NCI-H1092 (cell line): ENCODE data around the gene ZCCHC18.
"Not testable (repeated sequence)": the region's sequence is repeated elsewhere in the genome, so short reads cannot be mapped to it uniquely, and the experiment has no call there.

Source experiments
- DNase-seq: peaks from one replicate; lab custom pipeline; 2025; lab: John Stamatoyannopoulos, UW

The ZCCHC18 gene

GRCh38 chrX:104112326-104112951, at the start of gene ZCCHC18:
Gene ZCCHC18, plus strand, starts transcription at chrX:104112523. Its CDS starts 1,589 bp downstream, at chrX:104114112.
- DNase-seq = peak; percentile 79

- not testable (repeated sequence) for DNase-seq
These were observed 49.7 kb upstream of the ZCCHC18 start for GRCh38 chrX:104062636-104063035.

- DNase-seq = not testable (repeated sequence)
These were observed 36.4 kb upstream of the ZCCHC18 start, which contains the start of gene TMSB15C for GRCh38 chrX:104075778-104076445. Gene TMSB15C, minus strand, starts transcription at chrX:104076236.

- not testable (repeated sequence) for DNase-seq
These were observed 34.5 kb upstream of the ZCCHC18 start for GRCh38 chrX:104077854-104078253.

- DNase-seq = no peak
These were observed 28.3 kb upstream of the ZCCHC18 start for GRCh38 chrX:104084063-104084462.

GRCh38 chrX:104084534-104085277, 27.6 kb upstream of the ZCCHC18 start:
- DNase-seq = no peak

GRCh38 chrX:104085477-104085876, 26.8 kb upstream of the ZCCHC18 start:
- no peak for DNase-seq

DNA sequence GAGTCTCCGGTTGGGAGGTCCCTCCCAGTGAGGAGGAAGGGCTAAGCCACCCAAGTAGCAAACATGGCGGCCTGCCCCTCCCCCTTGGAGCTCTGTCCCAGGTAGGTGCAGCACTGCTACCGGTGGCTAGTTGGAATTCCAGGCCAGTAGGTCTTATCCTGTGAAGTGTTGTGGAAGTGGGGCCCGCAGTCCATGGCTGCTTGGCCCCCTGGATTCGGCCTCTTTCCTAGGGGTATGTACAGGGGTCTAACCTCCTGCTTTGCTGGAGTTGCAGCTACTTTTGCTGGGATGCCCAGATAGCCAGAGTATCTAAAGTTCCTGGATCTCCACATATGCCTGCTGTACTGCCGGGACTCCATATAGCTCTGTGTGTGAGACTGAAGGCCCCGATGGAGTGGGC, 26.4 kb upstream of the ZCCHC18 start:
- no peak for DNase-seq

GRCh38 chrX:104098151-104098808, 14.0 kb upstream of the ZCCHC18 start:
- DNase-seq = peak; percentile 52

DNA sequence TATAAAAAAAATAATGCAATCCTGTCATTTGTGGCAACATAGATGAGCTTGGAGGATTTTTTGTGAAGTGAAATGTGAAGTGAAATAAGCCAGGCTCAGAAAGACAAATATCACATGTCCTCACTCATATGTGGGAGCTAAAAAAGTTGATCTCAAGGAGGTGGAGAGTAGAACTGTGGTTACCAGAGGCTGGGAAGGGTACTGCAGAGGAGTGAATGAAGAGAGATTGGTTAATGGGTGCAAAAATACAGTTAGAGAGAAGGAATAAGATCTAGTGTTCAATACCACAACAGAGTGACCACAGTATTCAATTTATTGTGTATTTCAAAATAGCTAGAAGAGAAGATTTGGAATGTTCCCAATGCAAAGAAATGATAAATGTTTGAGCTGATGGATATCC, 13.4 kb upstream of the ZCCHC18 start:
- DNase-seq = no peak

- DNase-seq = no peak
These were observed 7.6 kb upstream of the ZCCHC18 start for GRCh38 chrX:104104676-104105075.

DNA sequence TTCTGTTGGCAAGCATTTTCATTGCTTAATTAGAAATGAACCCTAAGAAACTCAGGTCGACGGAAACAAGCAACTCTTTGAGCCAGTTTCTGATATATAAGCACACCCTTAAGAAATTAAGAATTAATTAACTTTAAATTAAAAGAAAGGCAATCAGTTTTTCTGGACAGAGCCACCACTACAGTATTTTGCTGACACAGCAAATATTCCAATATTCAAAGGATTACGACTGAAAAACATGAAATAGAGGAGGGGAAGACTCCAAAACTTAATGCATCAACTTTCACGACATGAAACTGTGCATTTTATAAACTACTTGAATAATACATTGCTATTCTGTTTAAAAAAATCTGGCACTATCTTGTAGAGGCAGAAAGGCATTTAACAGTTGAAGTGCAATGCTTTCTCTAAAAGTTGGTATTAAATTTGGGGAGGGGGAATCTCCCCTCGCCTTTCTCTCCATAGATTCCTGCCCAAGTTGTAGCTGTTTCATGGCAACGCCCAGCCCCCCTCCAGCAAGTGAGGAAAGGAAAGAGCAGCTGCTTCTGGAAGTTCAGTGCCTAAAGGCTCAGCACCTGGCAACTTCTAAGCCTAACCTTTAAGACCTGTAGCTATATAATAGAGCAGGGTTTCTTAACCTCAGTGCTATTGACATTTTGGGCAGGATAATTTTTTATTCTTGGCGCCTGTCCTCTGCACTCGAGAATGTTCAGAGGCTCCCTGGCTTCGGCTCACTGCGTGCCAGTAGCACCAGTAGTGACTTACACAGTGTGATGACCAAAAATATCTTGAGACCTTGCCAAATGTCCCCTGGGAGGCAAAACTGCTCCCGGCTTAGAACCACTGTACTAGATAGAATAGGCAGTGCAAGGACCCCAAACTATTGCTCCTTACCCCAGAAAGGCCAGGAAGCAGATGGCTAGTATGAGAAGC, 6.7 kb upstream of the ZCCHC18 start:
- no peak for DNase-seq

DNA sequence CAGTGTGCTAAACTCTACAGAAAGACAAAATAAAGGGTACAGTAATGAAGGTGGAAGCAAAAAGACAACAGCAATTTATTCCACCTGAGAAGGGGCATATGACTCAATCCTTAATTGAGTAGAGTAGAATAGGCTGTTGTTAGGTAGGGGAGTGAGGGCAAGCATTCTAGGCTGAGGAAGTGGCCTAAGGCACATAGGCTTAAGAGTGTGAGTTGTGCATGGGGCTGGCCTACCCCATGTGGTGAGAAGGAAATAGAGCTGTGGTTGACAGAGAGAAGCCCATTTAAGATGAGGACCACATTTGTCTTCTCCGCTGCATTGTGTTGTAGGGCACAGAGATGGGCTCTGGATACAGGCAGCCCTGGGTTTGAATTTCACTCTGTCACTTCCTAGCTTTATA, 3.4 kb upstream of the ZCCHC18 start:
- DNase-seq = no peak

DNA sequence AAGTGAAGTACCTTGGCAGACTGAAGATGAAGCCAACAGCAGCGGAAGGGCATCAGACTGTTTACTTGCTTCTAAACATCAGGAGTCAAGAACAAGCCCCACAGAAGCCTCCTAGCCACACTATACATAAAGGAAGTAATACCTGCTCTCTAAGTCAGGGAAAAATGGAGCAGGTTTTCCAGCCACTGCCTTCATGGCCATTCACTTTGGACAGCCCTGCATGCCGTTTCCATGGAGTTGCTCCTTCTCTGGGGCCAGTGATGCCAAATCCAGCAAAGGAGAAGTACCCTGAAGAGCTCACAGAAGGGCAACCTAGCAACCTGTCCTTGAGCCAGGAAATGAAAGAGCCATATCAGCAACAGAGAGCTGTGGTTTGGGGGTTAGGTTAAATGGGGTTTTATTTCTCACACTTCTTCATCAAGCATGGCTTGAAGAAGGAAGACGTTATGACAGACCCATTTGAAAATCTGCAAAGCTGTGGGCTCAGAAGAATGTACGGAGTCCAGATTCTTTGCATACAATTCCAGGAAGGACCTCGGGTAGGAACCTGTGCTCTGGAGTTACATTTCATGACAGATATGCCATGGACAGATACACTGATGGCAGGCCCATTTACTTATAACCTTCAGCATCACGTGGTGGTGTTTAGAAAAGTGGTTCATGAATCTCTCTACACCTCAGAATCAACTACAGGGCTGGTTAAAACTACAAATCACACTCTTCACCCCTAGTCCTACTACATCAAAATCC, 1.7 kb upstream of the ZCCHC18 start:
- peak; percentile 40 for DNase-seq

- DNase-seq = peak; percentile 48
These were observed 1.1 kb downstream of the ZCCHC18 start for GRCh38 chrX:104113222-104113965.

GRCh38 chrX:104117759-104118158, 5.4 kb downstream of the ZCCHC18 start:
- no peak for DNase-seq

GRCh38 chrX:104118765-104119164, 6.4 kb downstream of the ZCCHC18 start:
- DNase-seq = no peak

DNA sequence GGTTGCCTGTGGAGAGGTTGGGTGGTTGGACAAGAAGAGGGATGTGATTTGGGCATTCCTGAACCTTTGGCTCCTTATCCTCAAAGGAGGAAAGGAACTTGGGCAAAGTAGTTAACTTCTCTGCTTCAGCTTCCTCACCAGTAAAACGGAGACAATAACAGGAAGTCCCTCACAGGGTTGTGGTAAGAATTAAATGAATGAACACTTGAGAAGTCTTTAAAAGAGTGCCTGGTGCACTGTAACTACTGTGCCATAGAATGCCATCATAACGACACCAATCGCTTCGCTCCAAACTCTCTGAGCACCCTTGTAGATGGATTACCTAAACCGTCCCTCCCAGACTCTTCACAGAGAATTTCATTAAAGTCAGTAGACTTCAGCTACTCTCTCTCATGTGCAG, 10.5 kb downstream of the ZCCHC18 start:
- DNase-seq = no peak

GRCh38 chrX:104126856-104127255, 14.5 kb downstream of the ZCCHC18 start:
- DNase-seq = no peak

GRCh38 chrX:104130808-104131207, 18.5 kb downstream of the ZCCHC18 start:
- no peak for DNase-seq
